Urothelium cell line (cell line): Measurements from ENCODE around the gene SLC35G6.
A peak's percentile ranks its signal among the peaks of the same experiment; 100 is the strongest.
"Not testable (repeated sequence)": the region's sequence is repeated elsewhere in the genome, so short reads cannot be mapped to it uniquely, and the experiment has no call there.

ENCODE experiments used
- DNase-seq: peaks from one replicate; pipeline ENCODE4 v3.0.0; 2011; ENCODE audit warnings: low spot score, mixed read lengths
- FAIRE-seq: peaks from 2 replicates; lab custom pipeline; 2011; peaks lifted over from hg19 to GRCh38; lab: Jason Lieb, UNC

The SLC35G6 gene

DNA sequence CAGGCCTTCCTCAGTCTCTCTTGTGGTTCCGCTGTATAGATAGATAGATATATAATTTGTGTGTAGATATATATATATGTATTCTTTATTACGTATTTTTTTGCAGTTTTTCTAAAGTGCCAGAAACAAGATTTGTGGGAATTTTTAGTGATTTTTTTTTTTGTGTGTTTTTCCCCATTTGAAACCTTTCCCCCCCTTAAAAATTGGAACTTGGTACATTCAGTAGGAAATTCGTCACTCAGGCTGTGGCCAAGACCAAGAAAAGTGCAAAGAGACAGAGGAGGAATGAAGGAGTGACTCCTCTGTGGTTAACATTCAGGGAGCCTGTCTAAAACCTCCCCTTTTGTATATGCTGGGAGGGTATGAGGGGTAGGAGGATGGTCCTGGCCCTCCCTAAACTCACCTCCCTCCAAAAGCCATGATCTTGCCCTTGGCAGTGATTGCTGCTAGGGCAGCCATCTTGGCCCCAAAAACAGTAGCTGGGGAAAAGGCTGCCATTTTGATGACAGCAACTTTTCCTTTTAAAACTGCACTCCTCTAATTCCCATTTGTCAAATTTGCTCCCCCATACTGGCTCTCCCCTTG lies 21.2 kb upstream of the SLC35G6 start:
- DNase-seq (no peak), FAIRE-seq (no peak)

- DNase-seq (no peak), FAIRE-seq (no peak)
Observed at GRCh38 chr17:7460850-7461660, 20.2 kb upstream of the SLC35G6 start.

DNA sequence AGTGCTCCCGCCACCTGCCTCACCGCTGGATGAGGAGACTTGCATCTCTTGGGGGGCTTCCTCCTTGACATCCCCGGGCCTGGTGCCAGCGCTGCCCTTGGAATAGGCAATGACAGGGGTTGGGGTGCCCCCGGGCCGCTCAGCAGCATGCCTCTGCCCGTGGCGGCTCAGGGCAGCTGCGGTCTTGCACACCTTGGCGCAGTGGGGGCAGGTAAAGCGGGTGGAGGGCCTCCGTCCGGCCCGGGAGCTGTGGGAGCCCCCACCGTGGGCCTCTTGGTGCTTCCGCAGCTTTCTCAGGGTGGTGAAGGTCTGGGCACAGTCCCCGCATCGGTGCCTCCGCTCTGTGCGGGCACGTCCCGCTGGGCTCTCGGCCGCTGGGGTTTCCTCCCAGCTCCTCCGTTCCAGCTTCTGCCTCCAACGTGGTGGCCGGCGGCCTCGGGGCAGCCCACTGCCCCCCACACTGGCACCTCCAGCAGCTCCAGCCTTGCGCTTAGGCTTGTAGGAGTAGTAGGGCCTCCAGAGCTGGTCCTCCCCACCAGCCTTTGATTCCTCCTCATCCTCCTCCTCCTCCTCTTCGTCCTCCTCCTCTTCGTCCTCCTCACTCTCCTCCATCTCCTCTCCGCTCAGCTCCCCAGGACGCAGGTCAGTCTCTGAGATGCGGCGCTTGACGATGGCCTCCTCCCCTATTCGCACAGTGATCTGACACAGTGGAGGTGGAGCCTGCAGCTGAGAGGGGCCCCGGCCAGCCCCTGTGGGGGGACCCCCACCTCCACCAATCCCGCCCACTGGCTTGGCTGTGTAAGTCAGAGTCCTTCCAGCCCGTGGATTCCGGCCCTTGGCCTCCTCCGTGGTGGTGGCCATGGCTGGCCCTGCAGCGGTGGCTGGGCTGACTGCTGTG lies 18.5 kb upstream of the SLC35G6 start:
- FAIRE-seq (no peak), DNase-seq (no peak)

DNA sequence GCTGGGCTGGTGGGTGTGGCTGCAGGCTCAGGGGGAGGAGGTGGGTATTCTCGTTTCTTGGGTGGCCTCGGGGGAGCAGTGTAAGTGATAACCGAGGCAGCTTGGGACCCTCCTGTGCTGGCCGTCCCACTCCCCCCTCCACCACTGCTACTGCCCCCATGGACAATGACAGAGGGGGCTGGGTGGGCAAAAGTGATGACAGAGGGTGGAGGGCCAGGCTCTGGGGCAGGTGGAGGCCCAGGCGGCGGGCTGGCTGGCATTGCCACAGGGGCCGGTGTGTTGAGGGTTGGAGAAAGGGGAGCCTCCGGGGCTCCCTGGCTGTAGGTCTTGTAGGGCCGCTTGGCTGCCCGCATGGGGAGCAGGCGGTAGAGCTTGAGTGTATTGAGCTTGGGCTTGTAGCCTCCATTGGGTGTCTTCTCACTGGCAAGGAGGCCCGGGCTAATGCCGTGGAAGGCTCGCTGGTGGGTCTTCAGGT lies 17.8 kb upstream of the SLC35G6 start:
- DNase-seq (no peak), FAIRE-seq (no peak)

DNA sequence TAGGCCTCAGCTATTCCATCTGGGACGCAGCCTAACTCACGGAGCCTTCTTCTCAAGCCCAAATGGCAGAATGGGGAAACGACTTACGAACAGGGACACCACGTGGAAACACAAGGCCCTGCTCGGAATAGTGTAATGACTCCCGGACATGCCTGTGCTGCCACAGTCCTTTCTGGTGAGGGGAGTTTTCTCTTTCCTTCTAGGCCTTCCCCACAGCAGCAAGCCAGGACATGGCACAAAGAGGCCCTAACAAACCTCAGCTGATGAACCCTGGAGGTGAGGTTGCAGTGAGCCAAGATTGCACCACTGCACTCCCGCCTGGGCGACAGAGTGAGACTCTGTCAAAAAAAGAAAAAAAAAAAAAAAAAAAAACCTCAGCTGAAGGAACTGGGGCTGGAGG lies 17.2 kb upstream of the SLC35G6 start:
- FAIRE-seq: no peak
- no peak for DNase-seq

DNA sequence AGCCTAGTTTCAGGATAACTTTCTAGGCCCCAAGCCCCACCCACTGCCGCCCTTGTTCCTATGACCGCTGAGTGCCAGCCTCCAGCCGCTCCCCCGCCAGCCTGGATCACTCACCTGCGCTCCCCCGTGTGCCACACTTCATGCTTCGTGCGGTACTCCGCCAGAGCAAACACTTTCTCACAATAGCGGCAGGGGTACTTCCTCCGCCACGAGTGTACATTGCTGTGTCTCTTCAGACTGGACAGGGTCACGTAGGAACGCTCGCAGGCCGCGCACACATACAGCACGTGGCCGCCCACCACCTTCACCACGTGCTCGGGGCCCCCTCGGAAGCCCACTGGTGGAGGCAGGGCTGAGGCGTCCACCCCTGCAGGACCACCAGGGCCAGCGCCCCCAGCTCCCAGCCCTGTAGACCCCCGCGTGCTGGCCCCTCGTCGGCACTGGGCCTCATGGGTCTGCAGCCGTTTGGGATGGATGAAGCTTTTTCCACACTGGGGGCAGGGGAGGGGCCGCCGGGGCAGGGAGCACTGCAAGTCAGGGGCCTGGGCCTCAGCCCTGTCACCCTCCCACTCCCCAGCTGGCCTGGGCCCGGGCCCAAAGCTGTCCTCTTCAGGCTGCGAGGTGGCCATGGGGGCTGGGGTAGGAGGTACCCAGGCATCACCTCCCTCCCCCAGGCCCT lies 15.5 kb upstream of the SLC35G6 start:
- DNase-seq: no peak
- no peak for FAIRE-seq

DNA sequence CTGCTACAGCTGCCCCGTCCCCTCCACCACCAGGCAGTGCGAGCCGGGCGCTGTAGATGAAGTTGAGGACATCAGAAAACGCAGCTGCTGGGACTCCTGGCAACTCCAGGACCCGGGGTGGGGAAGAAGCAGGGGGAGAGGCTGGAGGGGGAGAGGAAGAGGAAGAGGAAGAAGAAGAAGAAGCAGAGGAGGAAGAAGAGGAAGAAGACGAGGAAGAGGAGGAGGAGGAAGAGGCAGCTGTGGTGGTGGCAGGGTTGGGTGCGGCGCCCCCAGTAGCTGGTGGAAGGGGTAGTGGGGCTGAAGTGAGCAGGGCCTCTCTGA lies 15.0 kb upstream of the SLC35G6 start:
- FAIRE-seq (no peak), DNase-seq (no peak)

- FAIRE-seq: no peak
- DNase-seq: no peak
Observed at GRCh38 chr17:7466639-7467341, 14.5 kb upstream of the SLC35G6 start.

- DNase-seq: no peak
- FAIRE-seq: no peak
Observed at GRCh38 chr17:7467498-7467897, 13.7 kb upstream of the SLC35G6 start.

- DNase-seq (no peak), FAIRE-seq (no peak)
Observed at GRCh38 chr17:7468290-7468689, 13.0 kb upstream of the SLC35G6 start.

DNA sequence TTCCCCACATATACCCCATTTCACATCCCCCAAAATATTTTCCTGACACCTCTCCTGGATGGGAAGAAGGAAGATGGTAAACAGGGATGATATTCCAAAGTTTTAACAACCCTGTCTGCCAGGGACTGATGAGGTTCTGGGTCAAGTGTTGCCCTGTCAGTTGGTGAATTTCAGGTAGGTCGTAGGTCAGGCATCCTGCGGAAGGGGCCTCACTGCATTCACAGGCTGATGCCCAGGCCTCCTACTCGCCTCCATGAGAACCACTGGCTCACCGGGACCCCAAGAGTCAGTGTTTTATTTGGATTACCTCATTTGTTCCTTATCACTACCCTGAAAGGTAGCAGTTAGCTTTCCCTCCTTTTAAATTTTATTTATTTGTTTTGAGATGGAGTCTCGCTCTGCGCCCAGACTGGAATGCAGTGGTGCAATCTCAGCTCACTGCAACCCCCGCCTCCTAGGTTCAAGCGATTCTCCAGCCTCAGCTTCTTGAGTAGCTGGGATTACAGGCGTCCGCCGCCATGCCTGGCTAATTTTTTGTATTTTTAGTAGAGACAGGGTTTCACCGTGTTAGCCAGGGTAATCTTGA lies 12.3 kb upstream of the SLC35G6 start:
- FAIRE-seq (no peak), DNase-seq (no peak)

DNA sequence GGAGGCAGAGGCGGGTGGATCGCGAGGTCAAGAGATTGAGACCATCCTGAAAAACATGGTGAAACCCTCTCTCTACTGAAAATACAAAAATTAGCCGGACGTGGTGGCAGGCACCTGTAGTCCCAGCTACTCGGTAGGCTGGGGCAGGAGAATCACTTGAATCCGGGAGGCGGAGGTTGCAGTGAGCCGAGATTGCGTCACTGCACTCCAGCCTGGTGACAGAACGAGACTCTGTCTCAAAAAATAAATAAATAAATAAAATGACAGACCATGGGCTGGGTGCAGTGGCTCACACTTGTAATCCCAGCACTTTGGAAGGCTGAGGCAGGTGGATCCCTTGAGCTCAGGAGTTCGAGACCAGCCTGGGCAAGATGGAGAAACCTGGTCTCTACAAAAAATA lies 11.4 kb upstream of the SLC35G6 start:
- not testable (repeated sequence) for FAIRE-seq, DNase-seq

- not testable (repeated sequence) for DNase-seq, FAIRE-seq
Observed at GRCh38 chr17:7470457-7470973, 10.7 kb upstream of the SLC35G6 start.

DNA sequence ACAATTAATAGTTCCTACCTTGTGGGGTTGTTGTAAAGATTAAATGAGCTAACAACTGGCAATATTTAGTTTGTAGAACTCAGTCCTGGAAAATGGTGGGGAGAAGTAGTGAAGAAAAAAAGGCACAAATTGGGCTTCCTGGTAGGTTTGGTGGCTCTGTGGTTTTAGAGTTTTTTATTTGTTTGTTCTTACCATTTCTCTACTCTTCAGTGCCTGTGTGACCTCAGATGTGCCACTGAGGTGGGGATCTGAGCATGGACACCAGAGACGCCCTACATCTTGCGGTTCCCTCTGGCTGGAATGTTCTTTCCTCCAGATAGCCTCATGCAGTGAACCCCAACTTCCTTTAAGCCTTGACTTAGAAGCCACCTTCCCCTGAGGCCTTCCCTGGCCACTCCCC lies 9.5 kb upstream of the SLC35G6 start:
- DNase-seq (no peak), FAIRE-seq (no peak)

- not testable (repeated sequence) for DNase-seq, FAIRE-seq
Observed at GRCh38 chr17:7474767-7475166, 6.5 kb upstream of the SLC35G6 start.

GRCh38 chr17:7475764-7476422 lies 5.4 kb upstream of the SLC35G6 start:
- FAIRE-seq: no peak
- no peak for DNase-seq

DNA sequence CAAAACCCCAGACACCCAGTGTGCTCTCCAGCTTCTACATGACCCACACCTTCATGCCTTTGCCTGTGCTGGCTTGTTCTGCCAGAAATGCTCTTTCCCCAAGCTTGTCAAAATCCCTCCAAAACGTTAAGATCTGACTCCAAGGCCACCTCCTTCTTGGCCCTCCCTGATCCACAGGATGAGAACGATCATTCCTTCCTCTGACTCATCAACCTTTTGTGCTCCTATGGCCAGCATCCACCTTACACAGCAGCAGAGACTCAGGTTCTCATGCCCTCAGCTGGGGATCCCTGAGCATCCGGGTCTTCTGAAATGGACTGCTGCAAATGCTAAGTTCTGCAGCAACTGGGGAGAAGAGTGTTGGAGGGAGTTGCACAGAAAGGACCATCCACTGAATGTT lies 4.8 kb upstream of the SLC35G6 start:
- FAIRE-seq: no peak
- DNase-seq: peak; percentile 14

- no peak for DNase-seq
- FAIRE-seq: no peak
Observed at GRCh38 chr17:7476951-7477350, 4.3 kb upstream of the SLC35G6 start.
